ENCODE data around the gene TBXA2R. TPM values are rescaled to one million over a fixed set of nuclear protein-coding genes. Genes with fewer than 3 reads are reported as not detected.
A peak's percentile ranks its signal among the peaks of the same experiment; 100 is the strongest.
"Not testable (repeated sequence)": the region's sequence is repeated elsewhere in the genome, so short reads cannot be mapped to it uniquely, and the experiment has no call there.

The TBXA2R gene
- total RNA-seq, 2 donors from 2014 or later = 0.28 TPM; not detected in 1

DNA sequence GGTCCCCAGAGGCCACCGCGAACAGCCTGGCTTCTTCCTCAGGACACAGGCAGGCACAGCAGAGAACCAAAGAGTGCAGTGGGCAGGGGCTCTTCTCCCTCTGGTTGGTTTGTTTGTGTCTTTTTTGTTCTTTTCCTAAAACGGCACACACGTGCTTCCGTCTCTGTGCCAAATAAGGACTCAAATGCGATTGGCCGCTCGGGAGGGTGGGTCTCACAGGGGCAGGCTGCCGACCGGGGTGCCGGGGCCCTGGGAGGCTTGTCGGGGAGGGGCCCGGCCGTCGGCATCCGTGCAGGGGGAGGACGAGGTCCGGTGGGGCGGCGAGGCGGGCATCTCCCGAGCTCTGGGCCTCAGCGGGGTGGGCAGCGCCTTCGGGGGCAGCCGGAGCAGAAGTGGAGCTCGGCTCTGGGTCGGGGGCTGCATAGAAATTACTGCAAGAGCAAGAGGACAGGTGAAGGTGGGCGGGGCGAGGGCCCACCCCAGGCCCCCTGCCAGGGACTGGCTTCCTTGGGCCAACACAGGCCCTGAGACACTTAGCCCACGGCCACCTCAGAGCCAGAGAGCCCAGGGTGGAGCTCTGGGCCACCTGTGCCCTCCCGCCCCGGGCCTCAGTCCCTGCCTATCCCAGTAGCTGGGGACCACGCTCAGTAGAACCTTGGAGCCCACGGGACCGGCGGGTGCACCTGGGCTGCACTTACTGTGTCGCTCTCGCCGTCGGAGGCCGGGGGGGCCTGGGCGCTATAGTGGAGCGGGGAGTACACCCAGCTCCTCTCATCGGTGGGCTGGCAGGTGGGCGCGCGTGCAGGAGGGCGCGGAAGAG lies 26.3 kb upstream of the TBXA2R start:
- Mint-ChIP-seq H3K9me3 (no peaks in the 10 kb centered on the region), H3K4me3 (no peak overlapping the region), H3K4me1 (ENCODE audit: low read depth in 2 of 2) (peaks cover 0 to 7% of the 10 kb centered on the region in 2 donors), H3K27ac (no peak overlapping the region), H3K36me3 (no peaks in the 10 kb centered on the region), H3K27me3 (no peaks in the 10 kb centered on the region)
- ATAC-seq (peak in 1 of 2 donors; percentile 26), DNase-seq (ENCODE audit: low spot score) (no peak)

GRCh38 chr19:3632098-3632497 lies 25.4 kb upstream of the TBXA2R start:
- ATAC-seq (no peak), DNase-seq (ENCODE audit: low spot score) (no peak)
- H3K4me3 Mint-ChIP-seq = no peak overlapping the region
- peaks cover 1 to 10% of the 10 kb centered on the region in 2 donors for H3K4me1 Mint-ChIP-seq (ENCODE audit: low read depth in 2 of 2)
- H3K9me3 Mint-ChIP-seq = no peaks in the 10 kb centered on the region
- no peak overlapping the region for H3K27ac Mint-ChIP-seq
- H3K36me3 Mint-ChIP-seq = no peaks in the 10 kb centered on the region
- H3K27me3 Mint-ChIP-seq = no peaks in the 10 kb centered on the region

- no peaks in the 10 kb centered on the region for H3K9me3 Mint-ChIP-seq
- no peaks in the 10 kb centered on the region for H3K27me3 Mint-ChIP-seq
- peaks cover 6 to 17% of the 10 kb centered on the region in 2 donors for H3K4me1 Mint-ChIP-seq (ENCODE audit: low read depth in 2 of 2)
- H3K36me3 Mint-ChIP-seq = no peaks in the 10 kb centered on the region
- no peak for ATAC-seq
- no peak overlapping the region for H3K27ac Mint-ChIP-seq
- DNase-seq (ENCODE audit: low spot score) = no peak
- H3K4me3 Mint-ChIP-seq = no peak overlapping the region
Measured at GRCh38 chr19:3631053-3631861, 24.6 kb upstream of the TBXA2R start.

DNA sequence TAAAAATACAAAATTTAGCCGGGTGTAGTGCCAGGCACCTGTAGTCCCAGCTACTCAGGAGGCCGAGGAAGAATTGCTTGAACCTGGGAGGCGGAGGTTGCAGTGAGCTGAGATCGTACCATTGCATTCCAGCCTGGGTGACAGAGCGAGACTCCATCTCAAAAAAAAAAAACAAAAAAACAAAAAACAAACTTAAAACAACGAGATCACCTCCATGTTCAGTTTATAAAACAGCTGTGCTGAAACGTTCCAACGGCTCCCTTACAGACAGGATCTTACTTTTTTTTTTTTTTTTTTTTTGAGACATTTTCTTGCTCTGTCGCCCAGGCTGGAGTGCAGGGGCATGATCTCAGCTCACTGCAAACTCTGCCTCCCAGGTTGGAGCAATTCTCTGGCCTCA lies 22.1 kb upstream of the TBXA2R start:
- H3K36me3 Mint-ChIP-seq, ATAC-seq: not testable (repeated sequence)

DNA sequence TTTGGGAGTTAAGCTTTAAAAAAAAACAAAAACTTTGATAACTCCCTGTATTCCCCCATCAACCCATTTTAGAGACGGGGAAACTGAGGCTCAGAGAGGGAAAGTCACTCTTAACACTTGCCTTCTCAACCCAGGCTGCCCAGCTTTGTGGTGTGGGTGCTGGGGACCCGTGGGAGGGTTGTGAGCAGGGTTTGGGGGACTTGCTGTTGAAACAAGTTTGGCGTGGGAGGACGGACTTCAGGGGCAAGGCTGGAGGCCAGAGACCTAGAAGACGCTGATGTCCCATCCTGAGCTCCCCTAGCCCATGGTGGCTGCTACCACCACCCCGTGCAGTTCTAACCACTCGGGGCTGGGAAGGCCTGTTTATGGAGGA lies 20.7 kb upstream of the TBXA2R start:
- ATAC-seq (no peak), DNase-seq (ENCODE audit: low spot score) (no peak)
- Mint-ChIP-seq H3K9me3 (no peaks in the 10 kb centered on the region), H3K4me3 (peak overlapping the region; percentile 98), H3K27me3 (no peaks in the 10 kb centered on the region), H3K4me1 (ENCODE audit: low read depth in 2 of 2) (peaks cover 19 to 29% of the 10 kb centered on the region in 2 donors), H3K36me3 (no peaks in the 10 kb centered on the region), H3K27ac (peak overlapping the region; percentile 94 to 99)

More for the DNA sequence above, 22.1 kb upstream of the TBXA2R start:
- H3K4me1 Mint-ChIP-seq (ENCODE audit: low read depth in 2 of 2) = peaks cover 19 to 29% of the 10 kb centered on the region in 2 donors
- H3K4me3 Mint-ChIP-seq; DNase-seq (ENCODE audit: low spot score); H3K9me3 Mint-ChIP-seq; H3K27me3 Mint-ChIP-seq; H3K27ac Mint-ChIP-seq: not testable (repeated sequence)

GRCh38 chr19:3626473-3627350 lies 20.0 kb upstream of the TBXA2R start, which contains the start of gene CACTIN:
Gene CACTIN, minus strand, starts transcription at chr19:3626790. Its CDS starts 28 bp downstream, at chr19:3626762.
- Mint-ChIP-seq H3K27ac (peak within 1 kb of the TSS; percentile 94 to 99), H3K36me3 (no peaks in the 10 kb centered on the region), H3K4me1 (ENCODE audit: low read depth in 2 of 2) (peaks cover 19 to 29% of the 10 kb centered on the region in 2 donors), H3K4me3 (peak within 1 kb of the TSS; percentile 98), H3K27me3 (no peaks in the 10 kb centered on the region), H3K9me3 (no peaks in the 10 kb centered on the region)
- peak; percentile 99 for DNase-seq (ENCODE audit: low spot score)
- peak; percentile 98 for ATAC-seq

GRCh38 chr19:3625996-3626472 lies 19.4 kb upstream of the TBXA2R start:
- no peaks in the 10 kb centered on the region for H3K9me3 Mint-ChIP-seq
- peaks cover 19 to 29% of the 10 kb centered on the region in 2 donors for H3K4me1 Mint-ChIP-seq (ENCODE audit: low read depth in 2 of 2)
- peak overlapping the region; percentile 98 for H3K4me3 Mint-ChIP-seq
- no peaks in the 10 kb centered on the region for H3K27me3 Mint-ChIP-seq
- H3K27ac Mint-ChIP-seq = peak overlapping the region; percentile 94 to 99
- H3K36me3 Mint-ChIP-seq = no peaks in the 10 kb centered on the region
- peak in 1 of 2 donors; percentile 1 for ATAC-seq
- DNase-seq (ENCODE audit: low spot score) = no peak

DNA sequence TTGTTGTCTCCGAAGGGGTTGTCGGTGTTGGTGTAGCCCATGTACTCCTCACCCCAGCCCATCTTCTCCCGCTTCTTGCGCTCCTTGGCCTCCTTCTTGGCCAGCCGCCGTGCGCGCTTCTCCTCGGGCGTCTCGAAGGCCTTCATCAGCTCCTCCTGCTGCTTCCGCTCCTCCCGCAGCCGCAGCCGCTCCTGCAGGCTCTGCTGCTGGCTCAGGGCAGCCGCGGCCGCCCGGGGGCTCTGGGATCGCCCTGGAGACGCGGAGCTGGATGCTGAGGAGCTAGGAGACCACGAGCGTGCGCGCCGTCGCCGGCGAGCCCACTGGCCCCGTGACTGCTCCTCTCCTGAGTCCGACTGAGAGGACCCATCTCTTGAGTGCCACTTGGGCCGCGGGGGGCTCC lies 17.0 kb upstream of the TBXA2R start:
- Mint-ChIP-seq H3K27me3 (no peaks in the 10 kb centered on the region), H3K4me3 (no peak overlapping the region), H3K9me3 (no peaks in the 10 kb centered on the region), H3K36me3 (no peaks in the 10 kb centered on the region), H3K4me1 (ENCODE audit: low read depth in 2 of 2) (peaks cover 19 to 22% of the 10 kb centered on the region in 2 donors), H3K27ac (no peak overlapping the region)
- no peak for DNase-seq (ENCODE audit: low spot score)
- ATAC-seq = no peak

- Mint-ChIP-seq H3K4me1 (ENCODE audit: low read depth in 2 of 2) (peaks cover 19 to 20% of the 10 kb centered on the region in 2 donors), H3K4me3 (no peak overlapping the region), H3K36me3 (no peaks in the 10 kb centered on the region), H3K27ac (no peak overlapping the region), H3K9me3 (no peaks in the 10 kb centered on the region), H3K27me3 (no peaks in the 10 kb centered on the region)
- DNase-seq (ENCODE audit: low spot score) (no peak), ATAC-seq (no peak)
Measured at GRCh38 chr19:3622224-3622623, 15.5 kb upstream of the TBXA2R start.

DNA sequence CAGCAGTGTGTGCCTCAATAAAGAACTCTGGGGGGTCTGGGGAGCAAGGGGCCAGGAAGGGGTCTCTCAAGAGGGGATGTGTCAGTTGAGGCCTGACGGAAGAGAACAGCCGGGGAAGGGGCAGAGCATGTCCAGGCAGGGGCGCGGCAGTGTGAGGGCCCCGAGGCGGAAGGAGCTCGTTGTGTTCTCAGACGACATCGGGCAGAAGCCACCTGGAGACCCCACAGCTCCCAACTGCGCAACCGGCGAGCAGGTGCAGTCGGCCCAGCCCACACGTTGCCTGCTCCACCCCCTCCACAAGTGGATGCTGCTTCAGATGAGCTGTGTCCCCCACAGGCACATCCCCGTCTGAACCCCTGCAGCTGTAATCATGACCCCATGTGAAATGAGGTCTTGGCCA lies 15.0 kb upstream of the TBXA2R start:
- ATAC-seq (no peak), DNase-seq (ENCODE audit: low spot score) (no peak)
- peaks cover 14 to 15% of the 10 kb centered on the region in 2 donors for H3K4me1 Mint-ChIP-seq (ENCODE audit: low read depth in 2 of 2)
- H3K4me3 Mint-ChIP-seq = no peak overlapping the region
- no peak overlapping the region for H3K27ac Mint-ChIP-seq
- no peaks in the 10 kb centered on the region for H3K36me3 Mint-ChIP-seq
- H3K27me3 Mint-ChIP-seq = no peaks in the 10 kb centered on the region
- H3K9me3 Mint-ChIP-seq = no peaks in the 10 kb centered on the region

DNA sequence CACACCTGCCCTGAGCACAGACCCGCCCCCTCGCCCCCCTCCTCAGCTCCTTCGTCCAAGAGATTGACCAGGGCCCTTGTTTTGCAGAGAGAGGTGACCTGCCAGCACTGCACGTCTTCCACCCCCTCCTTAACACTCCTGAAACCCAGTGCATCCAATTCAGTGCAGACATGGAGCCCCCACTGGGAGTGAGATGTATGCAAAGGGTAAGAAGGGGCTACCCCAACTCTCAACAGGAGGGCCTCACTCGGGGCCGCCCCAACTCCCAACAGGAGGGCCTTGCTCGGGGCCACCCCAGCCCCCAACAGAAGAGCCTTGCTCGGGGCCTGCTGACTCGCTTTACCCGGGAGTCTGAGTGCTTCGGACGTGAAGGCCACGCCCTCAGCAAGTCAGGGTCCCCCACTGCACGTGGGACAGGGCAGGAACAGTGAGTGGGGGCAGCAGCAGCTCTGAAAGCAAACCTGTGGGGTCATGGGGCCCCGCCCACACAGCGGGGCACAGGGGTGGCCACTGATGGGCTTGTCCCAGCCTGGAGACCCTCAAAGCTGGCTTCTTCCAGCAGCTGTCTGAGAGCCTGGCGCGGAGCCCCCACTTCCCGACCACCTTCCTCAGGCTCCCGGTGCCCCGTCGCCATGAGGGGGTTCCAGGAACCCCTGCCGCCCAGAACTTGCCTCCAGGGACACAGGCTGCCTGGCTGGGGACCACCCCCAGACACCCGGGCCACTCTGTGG lies 14.3 kb upstream of the TBXA2R start:
- Mint-ChIP-seq H3K27ac (no peak overlapping the region), H3K4me3 (no peak overlapping the region), H3K36me3 (no peaks in the 10 kb centered on the region), H3K4me1 (ENCODE audit: low read depth in 2 of 2) (peaks cover 9 to 10% of the 10 kb centered on the region in 2 donors), H3K9me3 (no peaks in the 10 kb centered on the region), H3K27me3 (no peaks in the 10 kb centered on the region)
- DNase-seq (ENCODE audit: low spot score) (no peak), ATAC-seq (no peak)

- no peaks in the 10 kb centered on the region for H3K9me3 Mint-ChIP-seq
- no peak overlapping the region for H3K27ac Mint-ChIP-seq
- peaks cover 7 to 8% of the 10 kb centered on the region in 2 donors for H3K4me1 Mint-ChIP-seq (ENCODE audit: low read depth in 2 of 2)
- ATAC-seq = no peak
- no peaks in the 10 kb centered on the region for H3K36me3 Mint-ChIP-seq
- no peak overlapping the region for H3K4me3 Mint-ChIP-seq
- no peaks in the 10 kb centered on the region for H3K27me3 Mint-ChIP-seq
- no peak for DNase-seq (ENCODE audit: low spot score)
Measured at GRCh38 chr19:3620145-3620816, 13.6 kb upstream of the TBXA2R start.

Data from natural killer cell treated with Interleukin-12 subunit alpha and Interleukin-12 subunit beta and Interleukin-15 and Interleukin-18, amount 100 ng/mL, for 72 hours (primary cell).